Measurements from ENCODE around the gene SRSF12.
"Not testable (repeated sequence)": the region's sequence is repeated elsewhere in the genome, so short reads cannot be mapped to it uniquely, and the experiment has no call there.

Gene SRSF12

DNA sequence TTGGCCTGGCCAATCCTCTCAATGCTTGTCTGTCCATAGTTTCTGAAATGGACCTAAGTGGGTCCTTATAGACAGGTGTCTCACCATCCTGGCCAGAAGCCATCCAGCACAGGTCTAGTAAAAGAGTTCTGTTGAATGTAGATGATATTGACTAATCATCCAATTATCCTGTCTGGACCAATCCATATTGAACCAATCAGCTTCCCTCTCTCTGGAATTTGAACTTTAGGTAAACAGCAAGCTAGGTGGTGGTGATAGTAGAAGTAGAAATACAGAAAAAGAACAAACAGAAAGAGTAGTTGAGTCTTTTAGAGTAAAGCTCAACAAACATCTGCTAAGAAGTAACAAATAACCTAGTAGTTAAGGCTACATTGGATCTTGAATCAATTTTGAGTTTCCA lies 46.8 kb downstream of the SRSF12 start:
- no peak for DNase-seq (ENCODE audit: low spot score)

DNA sequence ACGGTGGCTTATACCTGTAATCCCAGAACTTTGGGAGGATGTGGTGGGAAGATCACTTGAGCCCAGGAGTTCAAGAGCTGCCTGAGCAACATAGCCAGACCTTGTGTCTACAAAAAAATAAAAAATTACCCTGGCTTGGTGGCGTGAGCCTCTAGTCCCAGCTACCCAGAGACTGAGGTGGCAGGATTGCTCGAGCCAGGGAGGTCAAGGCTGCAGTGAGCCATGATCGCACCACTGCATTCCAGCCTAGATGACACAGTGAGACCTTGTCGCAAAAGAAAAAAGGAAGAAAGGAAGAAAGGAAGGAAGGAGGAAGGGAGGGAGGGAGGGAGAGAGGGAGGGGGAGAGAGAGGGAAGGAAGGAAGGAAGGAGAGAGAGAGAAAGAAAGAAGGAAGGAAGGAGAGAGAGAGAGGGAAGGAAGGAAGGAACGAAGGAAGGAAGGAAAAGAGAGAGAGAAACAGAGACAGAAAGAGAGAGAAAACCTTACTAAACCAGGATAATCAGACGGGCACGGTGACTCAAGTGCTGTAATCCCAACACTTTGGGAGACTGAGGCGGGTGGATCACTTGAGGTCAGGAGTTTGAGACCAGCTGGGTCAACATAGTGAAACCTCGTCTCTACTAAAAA lies 48.2 kb downstream of the SRSF12 start:
- DNase-seq (ENCODE audit: low spot score) = no peak

- no peak for DNase-seq (ENCODE audit: low spot score)
Measured at GRCh38 chr6:89068695-89069094, 49.2 kb downstream of the SRSF12 start.

- DNase-seq (ENCODE audit: low spot score) = no peak
Measured at GRCh38 chr6:89067796-89068195, 50.1 kb downstream of the SRSF12 start.

- DNase-seq (ENCODE audit: low spot score) = no peak
Measured at GRCh38 chr6:89066940-89067646, 50.8 kb downstream of the SRSF12 start.

GRCh38 chr6:89066121-89066520 lies 51.8 kb downstream of the SRSF12 start:
- not testable (repeated sequence) for DNase-seq (ENCODE audit: low spot score)

DNA sequence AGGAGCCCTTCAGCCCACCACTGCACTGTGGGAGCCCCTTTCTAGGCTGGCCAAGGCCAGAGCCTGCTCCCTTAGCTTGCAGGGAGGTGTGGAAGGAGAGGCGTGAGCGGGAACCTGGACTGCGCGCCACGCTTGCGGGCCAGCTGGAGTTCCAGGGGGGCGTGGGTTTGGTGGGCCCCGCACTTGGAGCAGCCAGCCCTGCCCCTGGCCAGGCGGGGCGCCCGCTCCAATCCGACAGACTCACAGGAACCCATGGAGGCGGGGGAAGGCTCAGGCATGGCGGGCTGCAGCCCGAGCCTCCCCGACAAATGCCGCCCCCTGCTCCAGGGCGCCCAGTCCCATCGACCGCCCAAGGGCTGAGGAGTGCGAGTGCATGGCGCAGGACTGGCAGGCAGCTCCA lies 52.9 kb downstream of the SRSF12 start:
- not testable (repeated sequence) for DNase-seq (ENCODE audit: low spot score)

DNA sequence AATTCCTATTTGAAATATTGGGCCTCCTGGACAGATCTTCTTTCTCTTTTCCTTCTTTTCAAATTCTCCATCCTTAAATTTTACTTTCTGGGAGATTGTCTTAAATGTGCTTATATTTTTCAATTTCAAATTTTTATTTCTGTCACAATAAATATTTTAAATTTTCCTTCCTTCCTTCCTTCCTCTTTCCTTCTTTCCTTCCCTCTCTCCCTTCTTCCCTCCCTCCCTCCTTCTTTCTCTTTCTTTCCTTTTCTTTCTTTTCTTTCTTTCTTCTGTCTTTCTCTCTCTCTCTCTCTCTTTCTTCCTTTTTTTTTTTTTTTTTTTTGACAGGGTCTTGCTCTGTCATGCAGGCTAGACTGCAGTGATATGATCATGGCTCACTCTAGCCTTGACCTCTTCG lies 54.0 kb downstream of the SRSF12 start:
- DNase-seq (ENCODE audit: low spot score) = no peak

DNA sequence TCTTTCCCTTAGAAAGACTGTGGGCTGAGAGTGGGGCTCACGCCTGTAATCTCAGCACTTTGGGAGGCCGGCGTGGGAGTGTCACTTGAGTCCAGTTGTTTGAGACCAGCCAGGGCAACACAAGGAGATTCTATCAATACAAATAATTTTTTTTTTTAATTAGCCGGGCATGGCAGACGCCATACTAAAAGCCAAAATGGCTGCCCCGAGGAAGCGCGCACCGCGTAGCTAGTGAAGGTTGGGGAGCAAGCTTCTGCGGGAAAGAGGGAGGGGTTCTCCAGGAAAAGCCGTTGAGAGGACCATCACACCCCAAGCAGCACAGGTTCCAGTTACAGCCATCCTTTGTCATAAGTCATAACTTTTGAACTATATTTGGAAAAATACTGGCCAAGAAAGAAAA lies 58.6 kb downstream of the SRSF12 start:
- no peak for DNase-seq (ENCODE audit: low spot score)

DNA sequence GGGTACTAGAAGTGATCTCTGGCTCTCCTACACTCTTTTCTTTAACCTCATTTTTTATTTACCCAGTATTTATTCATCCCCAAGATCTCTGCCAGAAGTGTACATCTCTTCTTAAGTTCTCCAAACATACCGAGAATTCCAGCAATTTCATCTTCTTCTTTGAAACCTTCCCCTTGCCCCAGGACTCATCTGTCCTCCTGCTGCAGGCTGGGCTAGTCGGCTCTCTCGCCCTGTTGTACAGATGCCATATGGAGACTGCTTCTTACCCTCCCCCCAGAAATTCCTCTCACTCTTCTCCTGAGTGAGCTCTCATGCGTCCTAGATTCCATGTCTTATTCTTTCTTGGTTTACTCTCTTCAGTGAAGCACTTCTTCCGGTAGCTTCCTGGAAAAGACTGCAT lies 59.2 kb downstream of the SRSF12 start:
- no peak for DNase-seq (ENCODE audit: low spot score)

DNA sequence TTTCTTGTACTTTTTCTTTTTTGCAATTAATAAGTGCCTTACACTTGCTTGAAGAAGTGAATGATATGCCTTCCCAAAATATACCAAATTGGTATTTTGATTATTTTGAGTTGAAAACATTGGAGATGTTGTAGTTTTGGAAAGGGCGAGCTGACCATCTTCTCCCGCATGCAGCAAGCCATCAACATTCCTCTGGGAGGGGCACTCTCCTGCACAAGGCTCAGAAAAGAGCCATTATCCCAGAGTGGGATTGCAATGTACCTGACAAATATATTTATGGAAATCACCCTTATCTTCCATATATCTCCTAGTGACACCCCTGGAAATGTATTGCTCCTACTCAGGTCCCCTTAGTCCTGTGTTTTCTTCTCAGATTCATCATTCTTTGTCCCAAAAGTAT lies 60.1 kb downstream of the SRSF12 start:
- DNase-seq (ENCODE audit: low spot score) = no peak

- DNase-seq (ENCODE audit: low spot score) = no peak
Measured at GRCh38 chr6:89054208-89054607, 63.7 kb downstream of the SRSF12 start.

DNA sequence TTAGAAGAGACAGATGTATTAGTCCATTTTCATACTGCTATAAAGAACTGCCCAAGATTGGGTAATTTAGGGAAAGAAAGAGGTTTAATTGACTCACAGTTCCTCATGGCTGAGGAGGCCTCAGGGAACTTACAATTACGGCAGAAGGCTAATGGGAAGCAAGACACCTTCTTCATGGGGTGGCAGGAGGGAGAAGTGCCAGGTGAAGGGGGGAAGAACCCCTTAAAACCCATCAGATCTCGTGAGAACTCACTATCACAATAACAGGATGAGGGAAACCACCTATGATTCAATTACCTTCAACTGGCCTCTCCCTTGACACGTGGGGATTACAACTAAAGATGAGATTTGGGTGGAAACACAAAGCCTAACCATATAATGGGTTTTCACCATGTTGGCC lies 66.2 kb downstream of the SRSF12 start:
- DNase-seq (ENCODE audit: low spot score) = no peak

DNA sequence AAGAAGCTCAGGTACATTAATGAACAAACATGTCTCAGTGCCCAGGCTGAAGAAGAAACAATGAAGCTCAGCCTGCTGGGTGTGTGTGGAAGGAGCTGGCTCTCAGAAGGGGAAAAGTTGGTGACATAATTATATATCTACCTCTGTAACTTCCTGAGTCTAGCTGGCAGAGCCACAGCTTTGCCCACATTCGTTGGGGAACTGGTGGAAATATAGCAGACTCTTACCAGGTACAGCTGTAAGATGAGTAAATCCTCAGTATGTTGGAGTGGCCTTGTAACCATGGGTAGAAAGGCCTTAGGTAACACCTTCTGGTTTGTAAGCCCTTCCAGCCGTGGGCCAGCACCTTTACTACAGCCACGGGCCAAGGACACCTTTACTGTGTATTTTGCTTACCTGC lies 67.2 kb downstream of the SRSF12 start:
- DNase-seq (ENCODE audit: low spot score) = no peak

GRCh38 chr6:89050155-89050554 lies 67.7 kb downstream of the SRSF12 start:
- DNase-seq (ENCODE audit: low spot score) = no peak

- DNase-seq (ENCODE audit: low spot score) = no peak
Measured at GRCh38 chr6:89048985-89049384, 68.9 kb downstream of the SRSF12 start.

GRCh38 chr6:89048288-89048923 lies 69.5 kb downstream of the SRSF12 start:
- DNase-seq (ENCODE audit: low spot score) = no peak

GRCh38 chr6:89047473-89047872 lies 70.4 kb downstream of the SRSF12 start:
- no peak for DNase-seq (ENCODE audit: low spot score)

Data from hepatic stellate cell (primary cell).